ENCODE measurements around the gene VCL.

DNA sequence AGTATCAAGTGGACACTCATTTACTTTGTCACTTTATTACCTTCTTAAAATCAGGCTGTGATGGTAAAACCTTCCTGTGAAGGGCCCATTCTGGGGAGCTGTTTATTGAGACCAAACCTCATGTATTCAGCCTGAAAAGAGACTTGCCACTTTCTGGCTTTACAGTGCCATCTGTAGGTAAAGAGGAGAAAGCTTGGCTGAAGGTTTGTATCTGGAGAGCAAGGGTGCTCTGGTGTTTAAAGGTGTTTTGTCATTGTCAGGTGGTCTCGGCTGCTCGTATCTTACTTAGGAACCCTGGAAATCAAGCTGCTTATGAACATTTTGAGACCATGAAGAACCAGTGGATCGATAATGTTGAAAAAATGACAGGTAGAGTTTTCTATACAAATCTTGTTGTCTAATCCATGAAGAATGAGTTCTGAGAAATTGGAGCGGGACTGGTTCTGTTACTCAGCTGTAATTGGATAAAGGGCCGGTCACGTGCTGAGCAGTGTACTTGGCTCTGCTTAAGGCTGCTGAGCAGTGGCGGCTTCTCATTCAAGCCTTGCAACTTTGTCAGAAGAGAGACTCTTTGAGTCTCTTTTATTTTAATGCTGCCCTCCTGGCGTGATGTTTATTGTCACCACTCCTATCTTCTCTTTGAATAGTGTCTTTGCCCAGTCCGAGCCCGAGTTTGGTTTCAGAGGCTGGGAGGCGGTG, 105.8 kb downstream of the VCL start:
- TF ChIP-seq, protein P1, sequence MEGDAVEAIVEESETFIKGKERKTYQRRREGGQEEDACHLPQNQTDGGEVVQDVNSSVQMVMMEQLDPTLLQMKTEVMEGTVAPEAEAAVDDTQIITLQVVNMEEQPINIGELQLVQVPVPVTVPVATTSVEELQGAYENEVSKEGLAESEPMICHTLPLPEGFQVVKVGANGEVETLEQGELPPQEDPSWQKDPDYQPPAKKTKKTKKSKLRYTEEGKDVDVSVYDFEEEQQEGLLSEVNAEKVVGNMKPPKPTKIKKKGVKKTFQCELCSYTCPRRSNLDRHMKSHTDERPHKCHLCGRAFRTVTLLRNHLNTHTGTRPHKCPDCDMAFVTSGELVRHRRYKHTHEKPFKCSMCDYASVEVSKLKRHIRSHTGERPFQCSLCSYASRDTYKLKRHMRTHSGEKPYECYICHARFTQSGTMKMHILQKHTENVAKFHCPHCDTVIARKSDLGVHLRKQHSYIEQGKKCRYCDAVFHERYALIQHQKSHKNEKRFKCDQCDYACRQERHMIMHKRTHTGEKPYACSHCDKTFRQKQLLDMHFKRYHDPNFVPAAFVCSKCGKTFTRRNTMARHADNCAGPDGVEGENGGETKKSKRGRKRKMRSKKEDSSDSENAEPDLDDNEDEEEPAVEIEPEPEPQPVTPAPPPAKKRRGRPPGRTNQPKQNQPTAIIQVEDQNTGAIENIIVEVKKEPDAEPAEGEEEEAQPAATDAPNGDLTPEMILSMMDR (IDR thresholded peaks at IDR 0.05; ENCODE audit: poor library complexity, severe bottlenecking), result peak; percentile 64
- TF ChIP-seq EZH2 (IDR thresholded peaks at IDR 0.05; ENCODE audit: borderline replicate concordance, insufficient read depth, low read length, poor library complexity, severe bottlenecking), result no peak
- no peak for TF ChIP-seq TAF1 (IDR thresholded peaks at IDR 0.05; ENCODE audit: low read depth)
- TF ChIP-seq, protein P2, sequence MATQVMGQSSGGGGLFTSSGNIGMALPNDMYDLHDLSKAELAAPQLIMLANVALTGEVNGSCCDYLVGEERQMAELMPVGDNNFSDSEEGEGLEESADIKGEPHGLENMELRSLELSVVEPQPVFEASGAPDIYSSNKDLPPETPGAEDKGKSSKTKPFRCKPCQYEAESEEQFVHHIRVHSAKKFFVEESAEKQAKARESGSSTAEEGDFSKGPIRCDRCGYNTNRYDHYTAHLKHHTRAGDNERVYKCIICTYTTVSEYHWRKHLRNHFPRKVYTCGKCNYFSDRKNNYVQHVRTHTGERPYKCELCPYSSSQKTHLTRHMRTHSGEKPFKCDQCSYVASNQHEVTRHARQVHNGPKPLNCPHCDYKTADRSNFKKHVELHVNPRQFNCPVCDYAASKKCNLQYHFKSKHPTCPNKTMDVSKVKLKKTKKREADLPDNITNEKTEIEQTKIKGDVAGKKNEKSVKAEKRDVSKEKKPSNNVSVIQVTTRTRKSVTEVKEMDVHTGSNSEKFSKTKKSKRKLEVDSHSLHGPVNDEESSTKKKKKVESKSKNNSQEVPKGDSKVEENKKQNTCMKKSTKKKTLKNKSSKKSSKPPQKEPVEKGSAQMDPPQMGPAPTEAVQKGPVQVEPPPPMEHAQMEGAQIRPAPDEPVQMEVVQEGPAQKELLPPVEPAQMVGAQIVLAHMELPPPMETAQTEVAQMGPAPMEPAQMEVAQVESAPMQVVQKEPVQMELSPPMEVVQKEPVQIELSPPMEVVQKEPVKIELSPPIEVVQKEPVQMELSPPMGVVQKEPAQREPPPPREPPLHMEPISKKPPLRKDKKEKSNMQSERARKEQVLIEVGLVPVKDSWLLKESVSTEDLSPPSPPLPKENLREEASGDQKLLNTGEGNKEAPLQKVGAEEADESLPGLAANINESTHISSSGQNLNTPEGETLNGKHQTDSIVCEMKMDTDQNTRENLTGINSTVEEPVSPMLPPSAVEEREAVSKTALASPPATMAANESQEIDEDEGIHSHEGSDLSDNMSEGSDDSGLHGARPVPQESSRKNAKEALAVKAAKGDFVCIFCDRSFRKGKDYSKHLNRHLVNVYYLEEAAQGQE (IDR thresholded peaks at IDR 0.05; ENCODE audit: borderline replicate concordance), result no peak
- peak; percentile 66 for TF ChIP-seq SMC3 (conservative IDR thresholded peaks at IDR 0.05; ENCODE audit: poor library complexity)
- no peak for TF ChIP-seq EP300 (conservative IDR thresholded peaks at IDR 0.05; ENCODE audit: poor library complexity, severe bottlenecking)
